Gastroesophageal sphincter (tissue), 4 donors: Measurements from ENCODE around the gene MLH3. TPM values are rescaled to one million over a fixed set of nuclear protein-coding genes. Genes with fewer than 3 reads are reported as not detected.
"Not testable (repeated sequence)": the region's sequence is repeated elsewhere in the genome, so short reads cannot be mapped to it uniquely, and the experiment has no call there.

Experiments used
- ATAC-seq: fragments of 150-250 bp; one replicate; pipeline ENCODE4 v1.9.1; 2016; ENCODE audit warnings: mild to moderate bottlenecking, moderate library complexity
- H3K27ac ChIP-seq, 4 donors: fragments of 200-600 bp; sonication (generic) in 3 of 4; 1 replicate in 3 of 4; 2 replicates in 1 of 4; pipeline ENCODE4 v1.5.1; 2016 to 2019
- H3K27me3 ChIP-seq: fragments of 200-600 bp; sonication (generic); one replicate; pipeline ENCODE4 v1.5.1; 2019
- H3K36me3 ChIP-seq, 2 donors: fragments of 200-600 bp; sonication (generic); one replicate each; pipeline ENCODE4 v1.5.1; 2019; ENCODE audit warnings: control low read depth in 1 of 2
- H3K4me1 ChIP-seq, 3 donors: fragments of 200-600 bp; sonication (generic); 1 replicate in 2 of 3; 2 replicates in 1 of 3; pipeline ENCODE4 v1.5.1; 2016 to 2019; ENCODE audit warnings: control low read depth in 2 of 3
- H3K4me3 ChIP-seq, 2 donors: fragments of 200-600 bp; sonication (generic); one replicate each; pipeline ENCODE4 v1.5.1; 2019; ENCODE audit warnings: mild to moderate bottlenecking in 1 of 2, moderate library complexity in 1 of 2
- H3K9me3 ChIP-seq, 3 donors: fragments of 200-600 bp; sonication (generic); one replicate each; pipeline ENCODE4 v1.5.1; 2017 to 2019; ENCODE audit warnings: control low read depth in 2 of 3
- EP300 ChIP-seq: sonication (generic); formaldehyde crosslinking; IDR thresholded peaks from one replicate; pipeline ENCODE4 v1.6.1; 2017; ENCODE audit warnings: antibody characterized with exemption, mild to moderate bottlenecking
- POLR2A ChIP-seq, 2 donors: fragments of 450-650 bp; IDR thresholded peaks; one replicate each; pipeline ENCODE4 v1.6.1; 2017; ENCODE audit warnings: antibody characterized with exemption in 2 of 2, mild to moderate bottlenecking in 2 of 2, moderate library complexity in 1 of 2
- POLR2AphosphoS5 ChIP-seq: sonication (generic); formaldehyde crosslinking; IDR thresholded peaks from one replicate; pipeline ENCODE4 v1.6.1; 2017; ENCODE audit warnings: antibody characterized with exemption
- WGBS, 2 donors: methylation state at CpG; one replicate each; pipeline ENCODE4 v1.1.5; 2018; ENCODE audit warnings: low coverage in 1 of 2; 5-methylcytosine and 5-hydroxymethylcytosine counted together
- total RNA-seq, 4 donors: library from RNA; depleted of rRNA; stranded (reverse); fragments of >200 nt; gene quantifications; one replicate each; pipeline ENCODE4 v1.1.0, GENCODE V29; 2016
- TF ChIP-seq, protein P1 (sequence below), 4 experiments: fragments of 200-600 bp in 2 of 4; fragments of 450-650 bp in 2 of 4; sonication (generic) in 1 of 4; IDR thresholded peaks; one replicate each; pipeline ENCODE4 v1.5.1; 2017 to 2019; ENCODE audit warnings: antibody characterized with exemption in 4 of 4, mild to moderate bottlenecking in 2 of 4, moderate library complexity in 2 of 4

The MLH3 gene
- total RNA-seq, 4 donors from 2014 or later = 29.0 to 76.1 (median 32.2) TPM

GRCh38 chr14:75070383-75070782, 19.1 kb upstream of the MLH3 start:
- Histone ChIP-seq H3K27me3 (no peaks in the 10 kb centered on the region), H3K27ac (peak overlapping the region in 3 of 4 donors; percentile 86 to 89 (median 89)), H3K36me3 (no peaks in the 10 kb centered on the region), H3K4me3 (peak overlapping the region in 1 of 2 donors; percentile 56), H3K9me3 (no peaks in the 10 kb centered on the region), H3K4me1 (peaks cover 0 to 42% (median 18%) of the 10 kb centered on the region in 3 donors)
- no peak for ATAC-seq
- no peak for TF ChIP-seq EP300
- peak; percentile 35 for TF ChIP-seq POLR2AphosphoS5
- TF ChIP-seq, protein P1, sequence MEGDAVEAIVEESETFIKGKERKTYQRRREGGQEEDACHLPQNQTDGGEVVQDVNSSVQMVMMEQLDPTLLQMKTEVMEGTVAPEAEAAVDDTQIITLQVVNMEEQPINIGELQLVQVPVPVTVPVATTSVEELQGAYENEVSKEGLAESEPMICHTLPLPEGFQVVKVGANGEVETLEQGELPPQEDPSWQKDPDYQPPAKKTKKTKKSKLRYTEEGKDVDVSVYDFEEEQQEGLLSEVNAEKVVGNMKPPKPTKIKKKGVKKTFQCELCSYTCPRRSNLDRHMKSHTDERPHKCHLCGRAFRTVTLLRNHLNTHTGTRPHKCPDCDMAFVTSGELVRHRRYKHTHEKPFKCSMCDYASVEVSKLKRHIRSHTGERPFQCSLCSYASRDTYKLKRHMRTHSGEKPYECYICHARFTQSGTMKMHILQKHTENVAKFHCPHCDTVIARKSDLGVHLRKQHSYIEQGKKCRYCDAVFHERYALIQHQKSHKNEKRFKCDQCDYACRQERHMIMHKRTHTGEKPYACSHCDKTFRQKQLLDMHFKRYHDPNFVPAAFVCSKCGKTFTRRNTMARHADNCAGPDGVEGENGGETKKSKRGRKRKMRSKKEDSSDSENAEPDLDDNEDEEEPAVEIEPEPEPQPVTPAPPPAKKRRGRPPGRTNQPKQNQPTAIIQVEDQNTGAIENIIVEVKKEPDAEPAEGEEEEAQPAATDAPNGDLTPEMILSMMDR (IDR thresholded peaks at IDR 0.05) = no peak
- WGBS, 2 donors = 69% methylated on average over 7 of the region's 9 CpGs; no CpG with 5 or more reads in 1 of the 2 donors

DNA sequence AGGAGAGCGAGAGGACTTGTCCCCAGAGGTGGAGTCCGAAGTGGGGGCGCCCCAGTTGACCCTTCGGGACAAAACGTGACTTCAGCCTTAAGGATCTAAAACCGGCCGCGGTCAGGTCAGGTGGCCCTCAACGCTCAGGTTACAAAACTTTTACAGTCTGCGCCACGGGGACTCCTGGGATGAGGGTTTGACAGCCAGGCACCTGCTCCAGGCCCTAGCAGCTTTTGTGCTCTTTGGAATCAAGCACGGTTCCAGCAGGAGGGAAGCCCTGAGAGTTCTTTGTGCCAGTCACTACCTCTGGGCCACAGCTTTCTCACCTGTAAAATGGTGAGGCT, 18.5 kb upstream of the MLH3 start:
- no CpG with 5 or more reads among the region's 12 CpGs for WGBS, 2 donors
- H3K4me3 ChIP-seq = peak overlapping the region; percentile 46 to 56
- no peak for ATAC-seq
- H3K9me3 ChIP-seq = no peaks in the 10 kb centered on the region
- H3K4me1 ChIP-seq = peaks cover 0 to 44% (median 18%) of the 10 kb centered on the region in 3 donors
- TF ChIP-seq, protein P1 (IDR thresholded peaks at IDR 0.05) = no peak
- TF ChIP-seq EP300 = no peak
- TF ChIP-seq POLR2AphosphoS5 = no peak
- no peak for TF ChIP-seq POLR2A (IDR thresholded peaks at IDR 0.05)
- H3K27me3 ChIP-seq = no peaks in the 10 kb centered on the region
- H3K27ac ChIP-seq = peak overlapping the region; percentile 58 to 89 (median 88)
- no peaks in the 10 kb centered on the region for H3K36me3 ChIP-seq

GRCh38 chr14:75069121-75069810, 18.0 kb upstream of the MLH3 start, which contains the start of gene ZC2HC1C:
Gene ZC2HC1C (plus strand): TSS chr14:75069641. CDS start chr14:75070574, 933 bp downstream.
- no peaks in the 10 kb centered on the region for H3K9me3 ChIP-seq
- H3K27me3 ChIP-seq = no peaks in the 10 kb centered on the region
- peak within 1 kb of the TSS; percentile 46 to 56 for H3K4me3 ChIP-seq
- TF ChIP-seq EP300 = no peak
- TF ChIP-seq, protein P1 (IDR thresholded peaks at IDR 0.05) = peak in 1 of 4 experiments; percentile 20
- TF ChIP-seq POLR2AphosphoS5 = peak; percentile 78
- peak; percentile 40 to 64 for TF ChIP-seq POLR2A (IDR thresholded peaks at IDR 0.05)
- 1% methylated on average over 25 of the region's 58 CpGs; no CpG with 5 or more reads in 1 of the 2 donors for WGBS, 2 donors
- no peaks in the 10 kb centered on the region for H3K36me3 ChIP-seq
- peak; percentile 93 for ATAC-seq
- peak within 1 kb of the TSS; percentile 58 to 89 (median 88) for H3K27ac ChIP-seq
- peaks cover 0 to 49% (median 18%) of the 10 kb centered on the region in 3 donors for H3K4me1 ChIP-seq

GRCh38 chr14:75068294-75069120, 17.2 kb upstream of the MLH3 start:
- Histone ChIP-seq H3K9me3 (no peaks in the 10 kb centered on the region), H3K4me1 (peaks cover 0 to 54% (median 18%) of the 10 kb centered on the region in 3 donors), H3K36me3 (no peaks in the 10 kb centered on the region), H3K27me3 (no peaks in the 10 kb centered on the region), H3K27ac (peak overlapping the region; percentile 54 to 89 (median 88)), H3K4me3 (peak overlapping the region; percentile 46 to 56)
- 6 to 9% methylated on average over 14 to 15 of the region's 15 CpGs for WGBS, 2 donors
- ATAC-seq = peak; percentile 31
- TF ChIP-seq, protein P1 (IDR thresholded peaks at IDR 0.05) = no peak
- TF ChIP-seq POLR2A (IDR thresholded peaks at IDR 0.05) (no peak), EP300 (no peak), POLR2AphosphoS5 (no peak)

GRCh38 chr14:75067765-75068164, 16.5 kb upstream of the MLH3 start:
- not testable (repeated sequence) for H3K27me3 ChIP-seq, H3K36me3 ChIP-seq, H3K9me3 ChIP-seq, ATAC-seq
- Histone ChIP-seq H3K4me1 (peaks cover 0 to 56% (median 18%) of the 10 kb centered on the region in 3 donors), H3K27ac (peak overlapping the region; percentile 54 to 89 (median 88)), H3K4me3 (peak overlapping the region in 1 of 2 donors; percentile 56)
- WGBS, 2 donors = 74 to 84% methylated on average over 2 to 4 of the region's 4 CpGs
